GM19035 (cell line): ENCODE measurements around the gene ADD2.
"Not testable (repeated sequence)": the region's sequence is repeated elsewhere in the genome, so short reads cannot be mapped to it uniquely, and the experiment has no call there.

ENCODE experiments used
- ATAC-seq: cut with Tn5 transposase; IDR thresholded peaks from one replicate; pipeline ENCODE4 v1.9.1; 2021; ENCODE audit not compliant: unreplicated experiment

ADD2 gene

GRCh38 chr2:70647873-70648481 is 120.0 kb downstream of the ADD2 start:
- peak; percentile 74 for ATAC-seq

GRCh38 chr2:70646420-70646818 is 121.6 kb downstream of the ADD2 start:
- no peak for ATAC-seq

GRCh38 chr2:70645733-70646419 is 122.1 kb downstream of the ADD2 start:
- no peak for ATAC-seq

GRCh38 chr2:70643715-70644114 is 124.3 kb downstream of the ADD2 start:
- ATAC-seq, result no peak

GRCh38 chr2:70641263-70641784 is 126.7 kb downstream of the ADD2 start:
- no peak for ATAC-seq

GRCh38 chr2:70639841-70640436 is 128.1 kb downstream of the ADD2 start:
- ATAC-seq, result no peak

- ATAC-seq, result no peak
Measured at GRCh38 chr2:70638561-70638960, 129.4 kb downstream of the ADD2 start.

- ATAC-seq, result no peak
Measured at GRCh38 chr2:70633508-70633907, 134.5 kb downstream of the ADD2 start.

GRCh38 chr2:70632966-70633365 is 135.0 kb downstream of the ADD2 start:
- ATAC-seq, result no peak

GRCh38 chr2:70632388-70632787 is 135.6 kb downstream of the ADD2 start:
- ATAC-seq, result no peak

- ATAC-seq, result no peak
Measured at GRCh38 chr2:70630761-70631160, 137.2 kb downstream of the ADD2 start.

- no peak for ATAC-seq
Measured at GRCh38 chr2:70627211-70627898, 140.6 kb downstream of the ADD2 start.

- no peak for ATAC-seq
Measured at GRCh38 chr2:70626254-70626990, 141.6 kb downstream of the ADD2 start.

- not testable (repeated sequence) for ATAC-seq
Measured at GRCh38 chr2:70621536-70621935, 146.5 kb downstream of the ADD2 start.

GRCh38 chr2:70620020-70620419 is 148.0 kb downstream of the ADD2 start:
- no peak for ATAC-seq

- no peak for ATAC-seq
Measured at GRCh38 chr2:70619167-70619566, 148.8 kb downstream of the ADD2 start.

GRCh38 chr2:70616168-70616694 is 151.8 kb downstream of the ADD2 start:
- ATAC-seq, result no peak

- ATAC-seq, result no peak
Measured at GRCh38 chr2:70615222-70615621, 152.8 kb downstream of the ADD2 start.

- ATAC-seq, result no peak
Measured at GRCh38 chr2:70613521-70613920, 154.5 kb downstream of the ADD2 start.

- no peak for ATAC-seq
Measured at GRCh38 chr2:70612574-70612973, 155.4 kb downstream of the ADD2 start.

GRCh38 chr2:70608373-70608772 is 159.6 kb downstream of the ADD2 start:
- no peak for ATAC-seq
